HG03135 (cell line): ENCODE data around the gene HK2.
A peak's percentile ranks its signal among the peaks of the same experiment; 100 is the strongest.
"Not testable (repeated sequence)": the region's sequence is repeated elsewhere in the genome, so short reads cannot be mapped to it uniquely, and the experiment has no call there.

ENCODE experiments used
- ATAC-seq: cut with Tn5 transposase; IDR thresholded peaks from one replicate; pipeline ENCODE4 v1.9.1; 2021; ENCODE audit warnings: mild to moderate bottlenecking, moderate library complexity; ENCODE audit not compliant: unreplicated experiment

The HK2 gene

GRCh38 chr2:74834792-74835755 lies 1.1 kb downstream of the HK2 start:
- ATAC-seq, result peak; percentile 58

- ATAC-seq, result no peak
These were observed 2.1 kb downstream of the HK2 start for GRCh38 chr2:74835831-74836674.

DNA sequence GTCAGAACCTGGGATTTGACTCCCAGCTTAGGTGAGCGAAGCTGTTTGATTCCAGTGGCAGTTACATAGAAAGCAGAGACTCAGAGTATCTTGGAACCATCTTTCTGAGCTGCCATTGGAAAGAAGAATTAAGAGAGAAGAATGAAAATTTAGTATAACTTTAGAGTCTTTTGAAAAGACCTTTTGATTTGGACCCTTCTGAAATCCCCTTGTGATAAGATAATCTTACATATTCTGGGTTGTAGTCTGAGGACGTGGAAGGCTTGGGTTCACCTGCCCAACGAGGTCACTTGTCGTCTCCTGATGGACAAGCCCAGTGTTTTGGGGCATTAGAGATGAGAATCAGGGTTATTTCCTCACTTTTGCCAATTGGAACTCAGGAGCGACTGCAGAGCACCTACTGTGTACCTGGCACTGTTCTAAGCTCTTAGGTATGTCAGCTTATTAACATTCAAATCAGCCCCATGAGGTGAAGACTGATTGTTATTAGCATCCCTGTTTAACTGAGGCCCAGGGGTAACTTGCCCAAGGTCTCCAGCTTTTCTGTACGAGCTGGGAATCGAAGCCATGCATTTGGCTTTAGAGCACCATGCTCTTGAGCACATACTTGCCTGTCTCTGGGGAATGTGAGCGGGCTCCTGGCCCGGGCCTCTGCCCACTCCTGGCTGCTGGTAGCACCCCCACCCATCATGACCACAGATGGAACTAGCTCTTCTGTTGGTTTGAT lies 2.9 kb downstream of the HK2 start:
- no peak for ATAC-seq

DNA sequence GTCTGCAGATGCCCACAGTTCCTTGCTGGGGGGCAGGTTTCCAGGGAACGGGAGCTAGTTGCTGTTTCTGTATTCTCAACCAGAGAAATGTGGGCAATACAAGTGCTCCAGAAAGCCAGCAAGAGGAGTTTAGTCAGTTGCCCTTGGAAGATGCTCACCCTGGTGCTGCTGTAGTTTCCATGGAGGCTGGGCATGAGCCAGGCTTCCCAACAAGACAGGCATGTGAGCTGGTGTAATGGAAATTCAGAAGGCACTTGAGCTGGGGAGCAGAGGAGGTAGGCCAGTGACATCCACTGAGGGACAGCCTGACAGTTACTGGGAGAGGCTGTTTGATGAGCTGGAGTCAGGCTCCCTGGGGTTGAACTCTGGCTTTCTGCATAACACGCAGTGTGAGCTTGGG lies 7.7 kb downstream of the HK2 start:
- no peak for ATAC-seq

DNA sequence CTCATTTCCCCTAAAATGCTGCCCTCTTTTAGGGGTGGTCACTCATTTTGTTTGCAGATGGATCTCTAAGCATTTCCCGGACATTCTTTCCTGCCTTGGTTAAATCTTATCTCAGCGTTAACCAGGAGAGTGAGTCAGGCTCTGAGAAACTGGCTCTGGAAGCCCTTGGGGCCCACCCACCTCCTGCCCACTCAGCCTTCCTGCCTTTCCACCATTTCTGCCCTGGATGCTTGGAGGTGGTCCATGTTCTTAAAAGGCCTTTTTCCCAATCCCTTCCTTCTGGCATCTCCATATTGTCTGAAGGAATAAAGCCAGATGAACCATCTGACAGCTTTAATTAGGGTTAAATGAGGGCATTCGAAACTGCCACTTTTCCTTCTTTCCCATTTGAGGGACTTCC lies 9.5 kb downstream of the HK2 start:
- no peak for ATAC-seq

- peak; percentile 83 for ATAC-seq
These were observed 10.0 kb downstream of the HK2 start for GRCh38 chr2:74843899-74844298.

DNA sequence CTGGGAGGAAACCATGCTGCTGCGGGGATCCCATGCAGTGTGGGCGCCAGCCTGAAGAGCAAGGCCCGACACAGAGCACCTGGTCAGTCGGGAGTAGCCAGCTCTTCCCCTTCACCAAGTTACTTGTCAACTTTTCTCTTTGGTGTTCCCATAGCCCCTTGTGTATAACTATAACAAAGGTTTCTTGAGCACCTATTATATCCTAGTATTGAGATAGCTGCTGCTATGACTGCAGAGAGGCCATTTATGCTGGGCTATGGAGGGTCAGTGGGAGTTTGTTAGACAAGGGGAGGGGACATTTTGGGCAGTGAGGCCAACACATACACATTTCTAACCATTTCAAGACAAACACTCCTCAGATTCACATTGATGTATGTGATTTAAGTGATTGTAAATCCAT lies 10.8 kb downstream of the HK2 start:
- no peak for ATAC-seq

DNA sequence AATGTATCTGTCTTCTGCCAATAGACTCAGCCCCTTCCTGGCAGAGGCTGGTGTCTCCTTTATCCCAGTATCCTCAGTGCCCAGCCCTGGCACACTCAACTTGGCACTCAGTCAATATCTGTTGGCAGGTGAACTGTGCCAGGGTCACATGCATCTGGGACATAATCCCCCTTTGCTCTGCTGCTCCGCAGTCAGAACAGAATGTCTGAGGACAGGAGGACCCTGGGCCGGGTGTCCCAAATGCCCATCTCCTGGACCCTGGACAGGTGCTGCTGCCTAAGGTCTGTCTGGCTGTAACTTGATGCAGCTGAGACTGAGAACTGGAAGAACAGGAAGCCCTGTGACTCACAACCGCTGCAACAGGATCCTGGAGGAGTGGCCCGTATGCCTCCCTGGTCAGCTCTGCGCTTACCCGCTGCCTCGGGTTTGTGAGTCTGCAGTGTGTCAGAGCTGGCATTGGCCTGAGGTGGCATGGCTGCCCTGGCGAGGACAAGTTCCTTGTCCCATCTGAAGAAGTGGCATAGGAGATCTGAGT lies 11.4 kb downstream of the HK2 start:
- no peak for ATAC-seq

DNA sequence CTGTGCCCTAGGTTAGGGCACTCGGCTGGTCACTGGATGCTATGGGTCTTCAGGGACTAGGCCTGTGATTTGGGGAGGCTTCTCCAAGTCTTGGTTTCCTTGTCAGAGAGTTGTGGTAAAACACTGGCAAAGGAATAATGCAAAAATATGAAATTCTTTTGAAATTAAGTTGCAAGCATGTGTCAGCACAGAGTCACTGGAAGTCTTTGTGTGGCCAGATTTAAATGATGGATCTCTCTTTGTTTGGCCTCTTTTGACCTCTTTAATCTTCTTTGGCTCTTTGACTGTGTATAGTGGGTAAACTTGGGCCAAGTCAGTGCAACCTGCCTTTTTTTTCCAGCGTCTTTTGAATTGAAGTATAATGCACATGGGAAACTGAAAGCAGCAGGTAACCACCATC lies 12.1 kb downstream of the HK2 start:
- ATAC-seq, result no peak

GRCh38 chr2:74846481-74846880 lies 12.6 kb downstream of the HK2 start:
- no peak for ATAC-seq

DNA sequence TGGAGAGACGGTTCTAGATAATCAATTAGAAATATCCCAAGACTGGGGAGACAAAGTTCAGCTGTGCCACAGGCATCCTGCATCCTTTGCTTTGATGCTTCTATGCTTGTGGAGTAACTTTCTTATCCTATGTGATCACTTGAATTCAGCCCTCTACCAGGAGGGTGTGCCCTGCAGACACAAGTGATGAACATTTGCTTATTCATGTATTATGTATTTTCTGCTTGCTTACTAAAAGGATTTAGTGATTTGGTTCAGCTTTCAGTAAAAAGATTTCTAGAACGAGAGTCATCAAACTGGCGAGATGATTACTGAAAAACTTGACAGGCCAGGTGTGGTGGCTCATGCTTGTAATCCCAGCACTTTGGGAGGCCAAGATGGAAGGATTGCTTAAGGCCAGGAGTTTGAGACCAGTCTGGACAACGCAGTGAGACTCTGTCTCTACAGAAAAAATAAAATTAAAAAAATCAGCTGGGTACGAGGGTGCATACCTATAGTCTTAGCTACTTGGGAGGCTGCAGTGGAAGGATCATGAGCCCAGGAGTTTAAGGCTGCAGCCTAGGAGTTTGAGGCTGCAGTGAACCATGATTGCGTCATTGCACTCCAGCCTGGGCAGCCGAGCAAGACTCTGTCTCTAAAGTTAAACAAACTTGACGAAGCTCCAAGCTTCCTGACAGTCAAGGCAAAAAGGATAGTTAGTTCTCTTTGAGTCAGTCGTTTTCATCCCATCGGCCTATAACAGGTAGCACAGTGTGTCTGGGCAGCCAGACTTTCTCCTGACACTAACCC lies 13.3 kb downstream of the HK2 start:
- ATAC-seq, result no peak

GRCh38 chr2:74849228-74849892 lies 15.4 kb downstream of the HK2 start:
- peak; percentile 80 for ATAC-seq

DNA sequence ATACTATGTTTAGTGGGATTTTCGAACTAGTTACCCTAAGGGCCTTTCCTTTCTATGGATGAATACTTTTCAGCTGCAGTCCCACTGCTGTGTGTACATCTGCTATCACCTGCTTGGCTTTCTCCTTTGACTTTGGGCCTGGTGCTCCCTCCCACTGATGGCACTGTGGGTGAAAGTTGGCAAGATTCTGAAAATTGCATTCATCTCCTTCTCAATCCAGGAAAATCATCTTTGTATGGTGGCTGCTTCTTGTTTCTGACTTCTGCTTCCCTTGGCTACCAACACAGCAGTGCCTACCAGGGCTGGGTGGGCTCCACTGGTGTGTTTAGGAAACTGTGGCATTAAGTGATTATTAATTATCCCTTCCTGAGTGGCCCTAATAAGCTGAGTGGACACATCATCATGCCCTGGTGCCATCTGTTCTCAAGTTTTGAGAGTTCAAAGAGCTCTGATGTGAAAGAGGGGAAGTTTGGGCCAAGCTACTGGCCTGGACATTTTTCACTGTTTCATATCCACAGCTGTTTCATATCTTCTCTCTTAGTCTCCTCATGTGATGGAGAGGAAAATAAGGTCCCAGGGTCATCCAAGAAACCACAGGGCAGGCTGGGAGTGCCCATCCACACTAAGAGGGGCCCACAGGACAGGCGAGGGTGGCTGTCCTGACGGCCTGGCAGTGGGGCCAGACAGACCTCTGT lies 16.7 kb downstream of the HK2 start:
- ATAC-seq, result no peak

GRCh38 chr2:74851191-74851566 lies 17.3 kb downstream of the HK2 start:
- no peak for ATAC-seq

GRCh38 chr2:74853360-74853759 lies 19.4 kb downstream of the HK2 start:
- ATAC-seq, result not testable (repeated sequence)

DNA sequence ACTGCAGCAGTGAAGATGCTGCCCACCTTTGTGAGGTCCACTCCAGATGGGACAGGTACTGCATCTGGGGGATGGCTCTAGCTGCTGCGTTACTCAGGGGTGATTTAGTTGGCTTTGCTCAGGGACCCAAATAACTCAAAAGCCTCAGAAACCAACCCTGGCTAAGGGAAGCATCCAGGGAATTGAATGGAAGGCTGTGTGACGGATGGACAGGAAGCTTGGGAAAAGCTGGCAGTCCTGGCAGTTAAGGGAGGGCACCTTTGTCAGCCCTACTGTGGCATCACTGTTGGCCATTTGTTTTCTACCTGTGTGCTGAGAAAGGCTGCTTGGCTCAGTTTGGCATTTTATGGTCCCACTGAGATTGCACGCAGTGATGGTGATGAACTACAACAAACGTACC lies 20.5 kb downstream of the HK2 start:
- no peak for ATAC-seq

- ATAC-seq, result not testable (repeated sequence)
These were observed 21.3 kb downstream of the HK2 start for GRCh38 chr2:74855114-74855707.

- ATAC-seq, result no peak
These were observed 22.2 kb downstream of the HK2 start for GRCh38 chr2:74856004-74856578.
